Uterus (tissue), 2 donors: Measurements from ENCODE around the gene CACNA1D.

Experiments
- POLR2A ChIP-seq, 2 donors: fragments of 450-650 bp; IDR thresholded peaks; one replicate each; pipeline ENCODE4 v1.6.1; 2016; ENCODE audit warnings: antibody characterized with exemption in 2 of 2, mild to moderate bottlenecking in 1 of 2, moderate library complexity in 1 of 2
- TF ChIP-seq, protein P1 (sequence below), 4 experiments: fragments of 200-600 bp in 2 of 4; fragments of 450-650 bp in 2 of 4; sonication (generic) in 2 of 4; IDR thresholded peaks; one replicate each; pipeline ENCODE4 v1.5.1; 2016 to 2019; ENCODE audit warnings: antibody characterized with exemption in 4 of 4, mild to moderate bottlenecking in 2 of 4, moderate library complexity in 1 of 4

DNA sequence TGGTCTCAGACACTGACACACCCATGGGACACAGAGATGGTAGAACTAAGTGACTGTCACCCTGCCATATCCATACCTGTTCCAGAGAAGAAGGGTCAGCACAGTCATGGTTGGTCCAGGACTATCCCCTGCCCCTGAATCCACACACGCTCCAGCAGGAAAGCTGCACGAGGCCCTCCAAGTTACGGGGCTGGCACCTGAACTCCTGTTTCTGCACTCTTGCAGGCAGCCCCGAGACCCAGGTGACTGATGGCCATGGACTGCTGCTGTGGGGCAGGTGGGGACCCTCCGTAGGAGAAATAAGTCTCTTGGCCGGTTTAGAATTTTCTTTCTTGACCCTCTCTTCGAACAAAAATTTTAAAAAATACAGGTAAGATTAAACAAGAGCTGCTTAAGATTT is 321.2 kb downstream of the CACNA1D start:
- no peak for TF ChIP-seq POLR2A (IDR thresholded peaks at IDR 0.05)
- TF ChIP-seq, protein P1, sequence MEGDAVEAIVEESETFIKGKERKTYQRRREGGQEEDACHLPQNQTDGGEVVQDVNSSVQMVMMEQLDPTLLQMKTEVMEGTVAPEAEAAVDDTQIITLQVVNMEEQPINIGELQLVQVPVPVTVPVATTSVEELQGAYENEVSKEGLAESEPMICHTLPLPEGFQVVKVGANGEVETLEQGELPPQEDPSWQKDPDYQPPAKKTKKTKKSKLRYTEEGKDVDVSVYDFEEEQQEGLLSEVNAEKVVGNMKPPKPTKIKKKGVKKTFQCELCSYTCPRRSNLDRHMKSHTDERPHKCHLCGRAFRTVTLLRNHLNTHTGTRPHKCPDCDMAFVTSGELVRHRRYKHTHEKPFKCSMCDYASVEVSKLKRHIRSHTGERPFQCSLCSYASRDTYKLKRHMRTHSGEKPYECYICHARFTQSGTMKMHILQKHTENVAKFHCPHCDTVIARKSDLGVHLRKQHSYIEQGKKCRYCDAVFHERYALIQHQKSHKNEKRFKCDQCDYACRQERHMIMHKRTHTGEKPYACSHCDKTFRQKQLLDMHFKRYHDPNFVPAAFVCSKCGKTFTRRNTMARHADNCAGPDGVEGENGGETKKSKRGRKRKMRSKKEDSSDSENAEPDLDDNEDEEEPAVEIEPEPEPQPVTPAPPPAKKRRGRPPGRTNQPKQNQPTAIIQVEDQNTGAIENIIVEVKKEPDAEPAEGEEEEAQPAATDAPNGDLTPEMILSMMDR (IDR thresholded peaks at IDR 0.05): no peak
